Stromal cell of bone marrow (primary cell): ENCODE results near the gene TTLL8.

Experiments used
- DNase-seq: peaks from one replicate; pipeline ENCODE4 v3.0.0-alpha.2; 2012; ENCODE audit warnings: low read depth

The TTLL8 gene

DNA sequence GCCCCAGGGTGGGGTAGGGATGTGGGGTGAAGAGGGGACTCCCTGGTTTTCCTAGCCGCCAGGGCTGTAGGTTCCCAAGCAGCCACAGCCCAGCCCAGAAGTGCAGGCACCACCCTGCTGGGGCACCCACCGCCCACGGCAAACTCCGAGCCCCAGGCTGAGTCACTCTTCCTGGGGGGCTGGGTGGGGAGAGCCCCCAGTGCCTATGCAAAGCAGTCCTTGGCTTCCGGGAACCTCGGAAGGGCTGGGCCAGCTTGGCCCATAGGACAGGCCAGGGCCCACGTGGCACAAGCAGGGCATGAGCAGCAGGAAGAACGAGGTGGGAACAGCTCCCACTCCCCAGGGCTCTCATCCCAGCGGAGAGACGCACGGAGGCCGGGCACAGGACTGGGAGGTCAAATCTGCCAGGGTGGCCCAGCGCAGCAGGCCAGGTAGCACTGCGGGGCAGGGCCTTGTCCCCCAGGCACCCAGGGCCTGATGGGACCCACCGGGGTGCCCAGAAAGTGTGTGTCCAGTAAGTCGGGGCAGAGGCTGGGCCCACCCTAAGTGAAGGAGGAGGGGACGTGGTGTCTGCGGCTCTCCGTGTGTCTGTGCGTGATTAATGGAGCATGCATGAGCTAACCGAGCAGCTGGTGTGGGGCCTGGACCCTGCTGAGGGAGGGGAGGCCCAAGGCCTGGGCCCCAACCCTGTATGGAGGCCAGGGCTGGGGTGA lies 41.0 kb downstream of the TTLL8 start:
- no peak for DNase-seq

DNA sequence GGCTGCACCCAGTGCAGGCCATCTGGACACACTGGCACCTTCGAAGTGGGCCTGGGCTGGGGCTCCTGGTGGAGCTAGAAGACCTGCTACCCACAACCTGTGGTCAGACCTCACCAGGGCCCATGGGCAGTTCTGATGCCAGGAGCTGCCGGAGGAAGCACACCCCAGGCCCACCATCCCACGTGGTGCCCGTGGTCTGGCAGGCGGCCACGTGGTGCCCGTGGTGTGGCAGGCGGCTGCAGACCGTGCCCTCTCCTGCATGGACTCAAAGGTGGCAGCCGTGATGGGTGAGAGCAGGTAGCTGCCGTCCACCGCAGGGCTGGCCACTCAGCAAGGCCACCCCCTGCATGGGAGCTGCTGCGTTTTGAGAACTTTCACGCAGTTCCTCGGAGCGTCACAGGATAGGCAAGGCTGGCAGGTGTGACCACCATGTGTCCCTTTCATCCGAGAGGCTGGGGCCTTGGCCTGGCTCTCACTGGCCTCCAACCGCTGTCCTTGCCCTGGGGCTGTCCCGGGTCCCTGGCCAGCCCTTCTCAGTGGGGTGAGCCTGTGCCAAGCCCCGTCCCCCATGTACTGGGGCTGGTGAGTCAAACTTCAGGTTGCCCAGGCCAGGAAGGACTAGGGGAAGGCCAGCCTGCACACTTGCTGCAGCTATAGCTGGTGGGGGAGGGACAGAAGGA lies 41.6 kb downstream of the TTLL8 start:
- no peak for DNase-seq

DNA sequence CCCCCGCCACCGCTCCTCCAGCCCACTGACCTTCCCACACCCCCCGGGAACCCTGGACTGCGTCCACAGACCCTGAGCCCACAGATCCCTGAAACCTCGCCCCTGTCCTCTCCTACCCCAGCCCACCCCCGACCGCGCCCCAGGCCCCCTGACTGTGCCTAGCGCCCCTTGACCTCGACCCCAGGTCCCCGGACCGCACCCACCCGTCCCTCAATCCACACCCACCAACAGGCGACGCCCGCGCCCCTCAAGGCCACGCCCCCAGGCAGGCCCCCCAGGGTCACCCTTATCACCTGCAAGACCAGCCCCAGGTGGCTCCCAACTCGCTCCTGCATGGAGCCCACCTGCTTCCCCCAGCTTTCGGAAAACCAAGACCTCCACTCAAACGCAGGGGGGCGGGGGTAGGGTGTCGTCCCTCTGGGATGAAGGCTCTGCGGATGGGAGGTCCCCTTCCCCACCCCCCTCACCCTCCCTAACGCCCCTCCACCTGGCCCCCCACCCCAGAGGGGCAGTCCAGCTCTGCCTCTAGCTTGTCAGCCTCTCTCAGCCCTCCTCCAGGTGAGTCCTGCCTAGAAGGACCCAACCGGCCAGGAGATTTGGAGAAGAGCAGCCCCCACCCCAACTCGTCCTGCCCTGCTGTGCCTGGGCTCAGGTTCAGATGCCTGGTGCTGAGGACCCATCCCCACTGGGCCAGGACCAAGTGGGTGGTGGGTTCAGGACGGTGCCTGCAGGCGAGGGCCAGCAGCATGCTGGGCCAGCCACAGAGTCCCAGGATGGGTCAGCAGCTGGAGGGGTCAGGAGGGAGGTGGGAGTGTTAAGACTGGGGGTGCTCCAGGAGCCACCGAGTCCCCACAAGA lies 42.4 kb downstream of the TTLL8 start:
- DNase-seq = no peak

- DNase-seq = no peak
Measured at GRCh38 chr22:50014655-50015401, 43.3 kb downstream of the TTLL8 start.

DNA sequence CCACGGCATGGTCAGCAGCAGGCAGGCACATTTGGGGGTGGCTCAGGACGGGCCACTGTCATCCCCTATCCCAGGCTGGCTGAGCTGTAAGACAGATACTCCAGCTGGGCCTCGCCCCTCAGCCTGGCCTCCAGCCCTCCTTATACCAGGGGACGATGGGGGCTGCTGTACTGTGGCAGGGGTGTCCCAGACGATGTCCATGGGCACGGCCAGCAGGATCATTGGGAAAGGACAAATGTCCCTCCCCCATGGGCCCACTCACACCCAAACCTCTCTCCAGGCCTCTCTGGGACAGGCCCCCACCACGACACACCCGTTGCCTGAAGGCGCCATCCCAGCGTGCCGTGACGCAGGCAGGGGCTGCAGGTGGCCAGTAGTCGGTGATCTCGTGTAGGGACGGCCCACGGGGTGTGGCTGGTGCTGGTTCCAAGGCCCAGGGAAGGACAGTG lies 44.0 kb downstream of the TTLL8 start:
- DNase-seq = no peak

DNA sequence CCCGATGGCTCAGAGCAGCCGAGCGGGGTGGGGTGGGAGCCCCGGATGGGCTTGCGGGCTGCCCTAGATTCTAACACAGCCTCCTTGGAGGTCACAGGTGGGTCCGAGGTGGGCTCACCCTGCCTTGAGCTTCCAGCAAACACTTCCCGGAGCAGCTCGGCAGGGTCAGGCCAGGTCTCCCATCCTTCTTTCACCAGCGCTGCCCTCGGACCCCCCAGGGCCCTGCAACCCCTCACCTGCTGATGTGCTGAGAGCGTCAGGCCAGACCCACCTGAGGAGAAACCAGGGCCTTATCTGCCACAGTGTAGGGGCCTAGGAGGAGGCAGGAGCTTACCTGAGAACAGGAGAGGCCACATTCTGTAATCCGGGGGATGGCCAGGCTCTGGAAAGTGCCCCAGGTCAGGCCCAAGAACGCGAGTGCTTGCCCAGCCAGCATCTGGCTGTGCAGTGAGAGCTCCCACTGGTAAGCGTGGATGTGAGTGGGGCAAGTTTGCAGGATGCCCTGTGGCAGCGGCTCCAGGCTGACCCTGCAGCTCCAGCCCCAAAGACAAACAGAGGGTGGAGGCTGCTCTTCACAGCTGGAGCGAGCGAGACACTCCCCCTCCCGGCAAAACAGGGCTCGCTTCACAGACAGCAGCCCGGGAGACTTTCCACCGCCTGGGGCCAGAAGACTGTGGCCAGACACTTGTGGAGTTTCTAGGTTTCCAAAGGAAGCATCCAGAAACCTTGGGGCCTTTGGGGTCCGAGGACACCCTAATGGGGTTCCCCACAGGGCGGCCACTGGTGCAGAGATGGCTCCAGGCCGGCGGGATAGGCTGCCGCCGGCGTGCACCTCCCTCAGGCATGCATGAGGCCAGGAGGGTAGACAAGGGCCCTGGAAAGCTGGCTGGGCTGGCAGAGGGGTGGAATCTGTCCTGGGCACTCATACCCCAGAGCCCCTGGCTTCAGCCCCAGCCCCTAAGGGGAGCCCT lies 45.6 kb downstream of the TTLL8 start, which contains the start of gene IL17REL:
TSS of gene IL17REL (minus strand) at position 555 of the 971 bp plus-strand sequence. CDS start at position 436, 119 bp downstream.
- peak; percentile 2 for DNase-seq

DNA sequence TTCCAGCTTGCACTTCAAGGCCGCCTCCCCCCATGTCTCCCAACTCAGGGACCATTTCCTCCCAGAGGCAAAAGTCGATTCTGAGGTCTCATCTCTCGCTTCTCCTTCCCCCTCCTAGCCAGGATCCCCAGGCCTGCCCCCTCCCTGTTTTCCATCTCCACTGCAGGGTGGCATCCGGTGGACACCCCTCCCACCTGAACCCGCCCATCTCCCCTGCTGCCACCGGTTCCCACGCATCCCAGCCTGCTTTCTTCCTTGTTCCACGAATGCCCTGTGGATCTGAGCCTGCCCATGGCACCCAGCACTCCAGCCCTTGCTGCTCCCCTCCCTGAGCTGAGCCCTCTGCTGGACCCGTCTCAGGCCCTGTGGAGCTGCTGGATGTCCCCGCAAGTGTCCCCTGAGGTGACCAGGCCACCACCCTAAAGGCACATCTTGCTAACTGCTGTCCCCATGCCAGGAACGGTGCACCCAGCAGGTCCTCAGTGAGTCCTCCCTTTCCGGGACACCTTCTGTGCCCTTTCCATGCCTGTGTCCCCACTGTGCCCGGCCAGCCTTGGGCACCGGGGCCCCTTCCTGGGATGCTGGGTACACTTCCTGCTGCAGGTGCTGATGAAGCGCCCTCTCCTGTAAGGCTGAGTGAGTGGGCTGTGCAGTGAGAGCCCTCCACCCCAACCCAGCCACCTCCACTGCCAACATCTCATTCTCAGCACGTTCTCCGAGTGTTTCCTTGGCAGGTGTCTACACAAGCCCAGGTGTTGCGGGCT lies 46.5 kb downstream of the TTLL8 start:
- DNase-seq = no peak

DNA sequence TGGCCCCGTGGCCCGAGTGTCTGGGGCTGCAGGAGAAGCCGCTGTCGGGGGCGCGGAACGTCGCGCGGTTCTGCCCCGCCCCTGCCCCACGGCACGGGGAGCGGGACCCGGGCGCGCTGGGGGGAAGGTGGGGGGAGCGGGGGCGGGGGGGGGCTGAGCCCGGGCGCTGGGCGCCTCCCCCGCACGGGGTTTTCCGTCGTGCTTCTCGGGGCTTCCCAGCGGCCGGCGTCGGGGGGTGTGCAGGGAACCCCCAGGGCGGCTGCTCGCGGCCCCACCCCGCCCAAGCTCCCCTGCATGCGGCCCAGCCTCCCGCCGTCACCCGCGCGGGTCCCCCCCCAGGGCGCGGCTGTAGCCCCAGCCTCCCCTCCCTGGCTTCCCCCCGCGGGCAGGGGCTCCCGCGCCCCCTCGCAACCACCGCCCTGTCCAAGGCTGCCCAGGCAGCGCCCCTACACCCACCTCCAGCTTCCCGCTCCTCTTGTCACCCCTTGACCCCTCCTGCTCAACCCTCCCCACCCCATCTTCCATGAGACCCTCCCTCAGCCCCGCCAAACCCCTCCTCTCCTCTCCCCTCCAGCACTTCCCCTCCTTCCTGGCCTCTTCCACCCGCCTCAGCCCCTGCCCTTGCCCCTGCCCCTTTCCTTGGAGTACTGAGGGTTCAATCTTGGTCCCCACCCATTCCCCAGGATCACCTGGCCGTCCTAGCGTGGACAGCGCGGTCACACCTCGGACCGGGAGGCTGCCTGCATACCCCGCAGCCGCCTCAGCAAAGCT lies 47.2 kb downstream of the TTLL8 start:
- DNase-seq = no peak

GRCh38 chr22:50009765-50010675 lies 48.1 kb downstream of the TTLL8 start:
- DNase-seq = no peak

DNA sequence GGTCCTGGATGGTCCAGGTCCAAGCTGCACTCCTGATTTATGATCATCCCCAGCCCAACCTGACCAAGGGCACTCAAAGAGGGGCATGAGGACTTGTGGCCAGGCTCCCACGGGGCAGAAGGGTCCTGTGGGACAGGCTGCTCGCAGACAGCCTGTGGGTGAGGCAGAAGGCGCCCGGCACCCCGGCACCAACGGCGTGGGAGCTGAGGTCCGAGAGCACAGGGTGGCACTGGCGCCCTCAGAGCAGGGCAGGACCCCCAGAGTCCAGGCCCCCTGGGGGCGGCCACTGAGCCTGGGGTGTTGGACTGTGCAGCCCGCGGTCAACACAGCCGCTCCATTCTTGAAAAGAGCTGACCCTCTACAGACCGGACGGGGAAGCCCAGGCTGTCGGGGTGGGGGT lies 48.8 kb downstream of the TTLL8 start:
- DNase-seq = no peak

DNA sequence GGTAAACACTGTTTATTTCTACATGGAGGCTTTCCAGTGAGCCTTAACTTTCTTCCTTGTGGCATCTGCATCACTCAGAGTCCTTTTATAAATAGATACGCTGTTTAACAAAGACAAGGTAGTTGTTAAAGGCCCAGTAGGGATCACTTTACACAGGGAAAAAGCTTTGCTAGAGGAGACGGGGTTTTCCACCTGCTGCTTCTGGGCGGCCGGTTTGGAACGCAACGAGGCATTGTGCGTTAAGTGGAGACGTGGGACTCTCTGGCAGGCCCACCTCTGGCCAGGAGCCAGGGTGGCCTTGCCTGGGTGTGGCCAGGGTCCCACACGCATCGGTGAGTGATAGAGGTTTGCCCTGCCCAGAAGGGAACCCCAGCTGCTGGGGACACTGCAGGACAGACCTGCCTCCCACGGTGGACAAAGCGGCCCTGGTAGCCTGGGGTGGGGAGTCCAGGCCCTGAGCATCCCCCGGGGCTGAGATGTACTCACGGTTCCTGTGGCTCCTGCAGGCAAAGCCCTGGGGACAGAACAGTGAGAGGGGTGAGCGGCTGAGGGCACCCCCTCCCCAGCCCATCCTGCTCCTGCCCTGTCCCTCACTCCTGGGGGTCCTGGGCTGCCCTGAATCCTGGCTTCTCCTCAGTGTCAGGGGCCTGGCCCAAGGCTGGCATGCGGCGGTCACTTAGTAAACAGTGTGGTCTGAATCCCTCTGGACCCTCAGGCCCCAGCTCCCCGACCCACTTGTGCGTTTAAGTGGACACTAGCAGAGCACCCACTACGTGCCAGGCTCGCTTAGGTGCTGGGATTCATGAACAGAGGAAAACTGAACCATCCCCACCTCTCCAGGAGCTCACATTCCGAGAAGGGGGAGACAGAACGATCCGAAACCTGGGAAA lies 49.7 kb downstream of the TTLL8 start:
- DNase-seq = no peak

- no peak for DNase-seq
Measured at GRCh38 chr22:50007057-50007511, 51.0 kb downstream of the TTLL8 start.

GRCh38 chr22:50004918-50005317 lies 53.2 kb downstream of the TTLL8 start:
- DNase-seq = no peak

DNA sequence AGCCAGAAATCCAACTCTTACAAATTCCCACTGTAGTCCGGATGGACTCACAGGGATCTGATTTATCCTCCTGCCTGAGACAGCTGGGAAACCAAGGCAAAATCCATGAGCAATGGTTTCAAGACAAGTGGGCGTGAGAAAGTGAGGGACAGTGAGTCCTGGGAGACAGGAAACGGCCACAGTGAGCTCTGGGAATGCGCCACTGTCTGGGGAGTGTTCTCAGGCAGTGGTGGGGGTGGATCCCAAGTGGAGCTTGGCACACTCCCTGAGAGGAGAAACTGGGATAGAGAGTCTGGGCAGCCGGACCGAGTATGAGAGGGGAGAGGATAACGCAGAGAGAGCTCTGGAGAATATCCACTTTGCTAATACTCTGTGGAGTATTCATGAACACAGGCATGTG lies 55.3 kb downstream of the TTLL8 start:
- DNase-seq = no peak

DNA sequence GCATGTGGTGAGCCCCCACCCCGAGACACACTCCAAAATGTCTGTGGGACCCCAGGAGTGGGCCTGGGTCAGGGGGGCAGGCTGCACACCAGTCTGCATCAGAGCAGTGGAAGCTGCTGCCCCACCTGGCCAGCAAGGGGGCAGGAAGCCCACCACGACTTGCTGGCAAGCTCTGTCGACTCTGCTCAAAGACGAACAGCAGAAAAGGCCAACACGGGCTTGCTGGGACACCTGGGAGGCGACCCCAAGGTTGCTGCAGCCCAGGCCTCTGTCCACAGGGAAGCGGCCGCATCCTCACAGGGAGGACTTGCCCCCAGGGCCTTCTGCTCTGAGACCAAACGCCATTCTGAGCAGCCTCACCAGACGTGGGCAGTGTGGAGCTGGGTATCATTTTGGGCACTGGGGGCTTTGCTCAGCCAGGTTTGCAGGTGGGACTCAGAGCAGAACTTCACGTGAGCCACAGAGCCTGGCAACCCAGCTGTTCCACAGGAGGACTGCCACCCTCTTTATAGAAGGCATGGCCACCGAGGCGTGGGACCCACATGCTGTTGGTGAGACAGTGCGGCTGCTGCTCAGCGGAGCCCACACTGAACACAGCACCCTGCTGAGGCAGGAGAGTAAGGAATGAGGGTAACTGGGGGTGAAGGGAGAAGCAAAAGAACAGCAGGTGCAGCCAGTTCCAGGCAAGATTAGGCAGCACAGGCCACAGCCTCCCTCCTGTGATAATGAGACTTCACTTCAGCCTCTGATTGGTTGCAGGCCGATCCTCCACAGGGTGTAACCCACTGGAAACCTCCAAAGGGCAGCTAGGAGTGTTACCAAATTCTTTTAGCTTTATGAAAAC lies 56.5 kb downstream of the TTLL8 start:
- DNase-seq = no peak
